Right atrium auricular region (tissue), 2 donors: ENCODE results near the gene FIG4. TPM values are rescaled to one million over a fixed set of nuclear protein-coding genes. Genes with fewer than 3 reads are reported as not detected.

Experiments used
- DNase-seq: peaks from one replicate; pipeline ENCODE4 v3.0.0-alpha.2; 2019; ENCODE audit warnings: low spot score
- H3K27ac ChIP-seq, 2 donors: fragments of 200-600 bp; sonication (generic); 1 replicate in 1 of 2; 2 replicates in 1 of 2; pipeline ENCODE4 v1.5.1; 2016 to 2019
- H3K27me3 ChIP-seq, 2 donors: fragments of 200-600 bp; sonication (generic); one replicate each; pipeline versions ENCODE4 v1.5.1 to v1.6.0; 2017 to 2019
- H3K36me3 ChIP-seq: fragments of 200-600 bp; sonication (generic); one replicate; pipeline ENCODE4 v1.5.1; 2016
- H3K4me1 ChIP-seq, 2 donors: fragments of 200-600 bp; sonication (generic); one replicate each; pipeline versions ENCODE4 v1.5.1 to v1.6.0; 2017 to 2019
- H3K4me3 ChIP-seq, 2 donors: fragments of 200-600 bp; sonication (generic); 1 replicate in 1 of 2; 2 replicates in 1 of 2; pipeline ENCODE4 v1.5.1; 2017 to 2019; ENCODE audit warnings: mild to moderate bottlenecking in 1 of 2, moderate library complexity in 1 of 2
- H3K9me3 ChIP-seq, 2 donors: fragments of 200-600 bp; sonication (generic); one replicate each; pipeline ENCODE4 v1.5.1; 2019
- total RNA-seq, 2 donors: library from RNA; depleted of rRNA; stranded (reverse); fragments of >200 nt; gene quantifications; one replicate each; pipeline ENCODE4 v1.1.0, GENCODE V29; 2016
- TF ChIP-seq, protein P1 (sequence below), 2 donors: fragments of 200-600 bp; sonication (generic); IDR thresholded peaks; one replicate each; pipeline ENCODE4 v1.5.1; 2019; ENCODE audit warnings: antibody characterized with exemption in 2 of 2

Gene FIG4
- total RNA-seq, 2 donors from 2014 or later = 6.2 to 9.6 TPM

DNA sequence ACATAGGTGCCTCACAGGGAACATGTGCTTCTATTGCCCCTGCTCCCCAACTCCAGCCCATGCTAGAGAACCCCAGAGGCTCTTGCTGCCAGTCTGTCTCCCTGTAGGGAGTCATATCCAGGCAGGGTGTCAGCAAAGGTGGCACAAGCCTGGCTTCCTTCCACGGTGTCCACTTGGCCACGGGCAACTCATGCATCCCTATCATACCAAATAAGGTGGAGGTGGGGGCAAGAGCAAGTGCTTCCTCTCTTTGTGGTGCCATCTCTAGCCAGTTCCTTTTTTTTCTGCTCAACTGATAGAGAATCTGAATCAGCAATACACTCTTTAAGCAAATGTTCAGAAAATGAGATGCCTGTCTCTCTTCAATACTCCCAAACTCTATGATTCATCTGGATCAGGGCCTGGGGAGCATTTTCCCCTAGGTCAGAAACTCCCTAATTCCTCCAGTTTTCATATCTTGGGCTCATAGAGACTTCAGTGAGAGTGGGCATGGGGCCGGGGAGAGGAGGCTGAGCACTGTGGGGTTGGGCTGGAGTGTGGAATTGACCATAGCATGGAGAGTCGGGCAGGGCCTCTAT lies 182.0 kb downstream of the FIG4 start:
- TF ChIP-seq, protein P1, sequence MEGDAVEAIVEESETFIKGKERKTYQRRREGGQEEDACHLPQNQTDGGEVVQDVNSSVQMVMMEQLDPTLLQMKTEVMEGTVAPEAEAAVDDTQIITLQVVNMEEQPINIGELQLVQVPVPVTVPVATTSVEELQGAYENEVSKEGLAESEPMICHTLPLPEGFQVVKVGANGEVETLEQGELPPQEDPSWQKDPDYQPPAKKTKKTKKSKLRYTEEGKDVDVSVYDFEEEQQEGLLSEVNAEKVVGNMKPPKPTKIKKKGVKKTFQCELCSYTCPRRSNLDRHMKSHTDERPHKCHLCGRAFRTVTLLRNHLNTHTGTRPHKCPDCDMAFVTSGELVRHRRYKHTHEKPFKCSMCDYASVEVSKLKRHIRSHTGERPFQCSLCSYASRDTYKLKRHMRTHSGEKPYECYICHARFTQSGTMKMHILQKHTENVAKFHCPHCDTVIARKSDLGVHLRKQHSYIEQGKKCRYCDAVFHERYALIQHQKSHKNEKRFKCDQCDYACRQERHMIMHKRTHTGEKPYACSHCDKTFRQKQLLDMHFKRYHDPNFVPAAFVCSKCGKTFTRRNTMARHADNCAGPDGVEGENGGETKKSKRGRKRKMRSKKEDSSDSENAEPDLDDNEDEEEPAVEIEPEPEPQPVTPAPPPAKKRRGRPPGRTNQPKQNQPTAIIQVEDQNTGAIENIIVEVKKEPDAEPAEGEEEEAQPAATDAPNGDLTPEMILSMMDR (IDR thresholded peaks at IDR 0.05) = no peak
- no peak overlapping the region for H3K27ac ChIP-seq
- no peaks in the 10 kb centered on the region for H3K4me1 ChIP-seq
- no peaks in the 10 kb centered on the region for H3K27me3 ChIP-seq
- no peaks in the 10 kb centered on the region for H3K9me3 ChIP-seq
- H3K4me3 ChIP-seq = no peak overlapping the region
- H3K36me3 ChIP-seq = no peaks in the 10 kb centered on the region
- DNase-seq = no peak

DNA sequence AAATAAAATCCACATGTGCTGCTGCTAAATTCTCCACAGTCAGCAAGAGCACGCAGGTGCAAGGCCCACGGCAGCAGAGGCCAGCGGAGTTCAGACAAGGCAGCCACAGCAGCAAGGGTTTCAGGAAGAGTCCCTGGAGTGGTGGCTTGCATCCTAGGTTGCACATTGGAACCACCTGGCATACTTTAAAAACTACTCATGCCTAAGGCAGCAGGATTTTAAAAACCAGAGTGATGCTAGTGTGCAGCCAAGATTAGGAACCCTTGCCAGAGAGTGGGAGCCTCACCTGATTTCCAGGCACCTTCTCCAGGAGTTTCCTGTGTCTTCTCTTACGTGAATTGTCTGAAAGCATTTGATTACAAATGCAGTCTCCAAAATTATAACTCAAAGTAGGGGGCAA lies 183.0 kb downstream of the FIG4 start:
- no peak for DNase-seq
- H3K27ac ChIP-seq = no peak overlapping the region
- TF ChIP-seq, protein P1 (IDR thresholded peaks at IDR 0.05) = no peak
- no peaks in the 10 kb centered on the region for H3K27me3 ChIP-seq
- H3K9me3 ChIP-seq = no peaks in the 10 kb centered on the region
- H3K36me3 ChIP-seq = no peaks in the 10 kb centered on the region
- H3K4me3 ChIP-seq = no peak overlapping the region
- H3K4me1 ChIP-seq = no peaks in the 10 kb centered on the region

DNA sequence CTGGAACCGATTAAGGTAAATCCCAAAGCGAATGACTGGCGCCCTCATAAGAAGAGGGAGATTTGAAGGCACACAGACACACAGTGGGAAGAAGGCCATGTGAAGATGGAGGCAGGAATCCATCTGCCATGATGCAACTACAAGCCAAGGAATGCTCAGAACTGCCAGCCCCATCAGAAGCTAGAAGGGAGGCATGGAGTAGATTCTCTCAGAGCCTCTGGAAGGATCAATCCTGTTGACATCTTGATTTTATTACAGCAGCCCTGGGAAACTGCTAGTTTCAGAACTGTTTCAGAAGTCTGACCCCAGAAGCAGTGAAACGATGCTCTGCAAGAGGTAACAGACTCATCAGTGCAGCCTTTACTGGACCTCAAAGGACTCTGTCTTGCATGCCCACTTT lies 183.5 kb downstream of the FIG4 start:
- Histone ChIP-seq H3K27me3 (no peaks in the 10 kb centered on the region), H3K36me3 (no peaks in the 10 kb centered on the region), H3K9me3 (no peaks in the 10 kb centered on the region), H3K27ac (no peak overlapping the region), H3K4me1 (no peaks in the 10 kb centered on the region), H3K4me3 (no peak overlapping the region)
- TF ChIP-seq, protein P1 (IDR thresholded peaks at IDR 0.05) = no peak
- no peak for DNase-seq

Other genes starting within 250 kb of the FIG4 start
- 10 to 100 TPM in 1 of 2 donors, 1 to 10 TPM in 1; 4.5 to 11.6 TPM for gene MICAL1, start 235.5 kb upstream of the FIG4 start, total RNA-seq
- gene ZBTB24, start 208.1 kb upstream of the FIG4 start, total RNA-seq = 1 to 10 TPM; 3.7 to 4.5 TPM
- 10 to 100 TPM; 10.4 to 12.3 TPM for gene AK9, start 94 bp upstream of the FIG4 start, total RNA-seq